Measurements from ENCODE around the gene IP6K2.

DNA sequence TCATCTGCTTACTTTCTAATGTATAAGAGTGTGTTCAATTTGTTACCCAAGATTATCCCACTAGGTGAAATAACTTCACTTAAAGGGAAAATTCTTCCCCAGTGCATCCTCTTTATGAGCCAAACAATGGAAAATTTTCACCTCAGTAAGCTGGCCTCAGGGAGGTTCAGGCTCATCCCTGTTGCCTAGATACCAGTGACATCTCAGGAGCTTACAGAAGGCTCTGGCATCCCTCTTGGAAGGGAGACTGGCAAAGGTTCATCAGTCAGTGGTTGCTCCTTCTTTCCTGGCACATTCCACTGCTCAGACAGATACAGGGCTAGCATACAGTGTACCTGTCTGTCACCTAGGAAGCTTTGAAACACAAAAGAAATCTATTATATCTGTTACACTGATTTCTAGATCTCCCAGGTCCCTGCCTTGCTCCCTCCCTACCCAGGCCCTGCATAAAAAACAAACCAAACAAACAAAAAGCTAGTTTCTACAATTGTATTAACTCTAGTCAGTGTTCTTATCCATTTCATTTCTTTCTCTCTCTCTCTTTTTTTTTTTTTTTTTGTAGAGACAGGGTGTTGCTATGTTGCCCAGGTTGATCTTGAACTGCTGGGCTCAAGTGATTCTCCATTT lies 1.7 kb downstream of the IP6K2 start:
- TF ChIP-seq EP300 (IDR thresholded peaks at IDR 0.05) (no peak), POLR2A (IDR thresholded peaks at IDR 0.05) (no peak), POLR2AphosphoS5 (IDR thresholded peaks at IDR 0.05) (no peak)
- TF ChIP-seq, protein P1, sequence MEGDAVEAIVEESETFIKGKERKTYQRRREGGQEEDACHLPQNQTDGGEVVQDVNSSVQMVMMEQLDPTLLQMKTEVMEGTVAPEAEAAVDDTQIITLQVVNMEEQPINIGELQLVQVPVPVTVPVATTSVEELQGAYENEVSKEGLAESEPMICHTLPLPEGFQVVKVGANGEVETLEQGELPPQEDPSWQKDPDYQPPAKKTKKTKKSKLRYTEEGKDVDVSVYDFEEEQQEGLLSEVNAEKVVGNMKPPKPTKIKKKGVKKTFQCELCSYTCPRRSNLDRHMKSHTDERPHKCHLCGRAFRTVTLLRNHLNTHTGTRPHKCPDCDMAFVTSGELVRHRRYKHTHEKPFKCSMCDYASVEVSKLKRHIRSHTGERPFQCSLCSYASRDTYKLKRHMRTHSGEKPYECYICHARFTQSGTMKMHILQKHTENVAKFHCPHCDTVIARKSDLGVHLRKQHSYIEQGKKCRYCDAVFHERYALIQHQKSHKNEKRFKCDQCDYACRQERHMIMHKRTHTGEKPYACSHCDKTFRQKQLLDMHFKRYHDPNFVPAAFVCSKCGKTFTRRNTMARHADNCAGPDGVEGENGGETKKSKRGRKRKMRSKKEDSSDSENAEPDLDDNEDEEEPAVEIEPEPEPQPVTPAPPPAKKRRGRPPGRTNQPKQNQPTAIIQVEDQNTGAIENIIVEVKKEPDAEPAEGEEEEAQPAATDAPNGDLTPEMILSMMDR (IDR thresholded peaks at IDR 0.05), result no peak

Measured in stomach (tissue), 4 donors.